ENCODE data around the gene OR9A4.

OR9A4 gene

DNA sequence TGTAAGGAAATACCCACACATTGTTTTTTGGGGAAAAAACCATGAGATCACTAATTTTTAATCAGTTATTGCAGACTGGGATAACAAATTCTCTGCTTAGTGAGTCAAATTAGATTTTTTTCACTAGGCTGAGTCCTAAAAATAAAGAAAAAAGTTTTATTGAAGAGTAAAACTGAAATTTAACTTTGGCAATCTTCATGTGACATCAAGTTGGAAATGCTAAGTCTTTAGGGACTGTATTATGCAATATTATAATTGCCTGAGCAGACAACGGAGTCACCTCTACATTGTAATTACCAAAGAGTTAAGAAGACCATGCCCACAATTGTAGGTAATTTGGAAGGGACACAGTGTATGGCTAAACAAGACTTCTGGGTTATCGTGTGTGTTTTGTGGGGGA, 32.8 kb downstream of the OR9A4 start:
- DNase-seq (ENCODE audit: low read depth) = no peak

DNA sequence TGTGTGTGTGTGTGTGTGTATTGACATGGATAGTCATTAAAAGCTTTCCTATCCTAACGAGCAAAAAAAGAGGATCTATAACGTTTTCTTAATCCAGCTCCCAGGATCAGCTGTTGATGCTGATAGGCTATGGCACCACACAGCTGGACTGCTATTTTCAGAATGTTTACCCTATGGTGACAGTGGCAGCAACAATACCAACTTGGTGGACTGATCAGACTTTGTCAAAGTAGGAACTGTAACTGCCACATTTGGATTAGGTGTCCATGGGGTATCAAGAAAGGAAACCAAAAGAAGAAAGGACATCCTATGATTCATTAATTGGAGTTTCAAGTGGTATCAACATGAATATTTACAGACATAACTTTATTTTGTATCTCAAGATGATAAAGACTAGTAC, 33.3 kb downstream of the OR9A4 start:
- DNase-seq (ENCODE audit: low read depth) = no peak

DNA sequence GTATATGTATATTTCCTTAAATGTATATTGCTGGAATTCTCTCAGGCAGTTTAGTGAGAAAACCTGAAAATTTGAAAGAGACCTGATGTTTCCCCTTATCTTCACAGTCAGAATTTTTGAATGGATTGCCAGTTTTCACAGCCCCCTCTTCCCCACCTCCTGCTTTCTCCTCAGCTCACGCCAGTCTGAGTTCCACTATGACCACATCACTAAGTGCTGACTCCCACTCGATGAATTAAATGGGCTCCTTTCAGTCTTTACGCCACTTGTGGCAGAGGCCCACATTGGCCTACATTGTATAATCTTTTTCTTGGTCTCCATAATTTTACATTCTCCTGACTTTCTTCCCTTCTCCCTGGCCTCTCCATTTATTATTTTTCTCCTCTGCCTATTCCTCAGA, 33.7 kb downstream of the OR9A4 start:
- DNase-seq (ENCODE audit: low read depth) = no peak

DNA sequence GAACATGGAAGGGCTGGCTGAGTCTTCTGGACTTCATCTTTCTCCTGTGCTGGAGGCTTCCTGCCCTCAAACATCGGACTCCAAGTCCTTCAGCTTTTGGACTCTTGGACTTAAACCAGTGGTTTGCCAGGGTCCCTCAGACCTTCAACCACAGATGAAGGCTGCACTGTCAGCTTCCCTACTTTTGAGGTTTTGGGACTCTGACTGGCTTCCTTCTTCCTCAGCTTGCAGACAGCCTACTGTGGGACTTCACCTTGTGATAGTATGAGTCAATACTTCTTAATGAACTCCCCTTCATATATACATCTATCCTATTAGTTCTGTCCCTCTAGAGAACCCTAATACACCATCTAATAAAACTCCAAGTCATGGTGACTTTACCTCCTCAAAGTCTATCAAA, 34.6 kb downstream of the OR9A4 start:
- DNase-seq (ENCODE audit: low read depth) = no peak

DNA sequence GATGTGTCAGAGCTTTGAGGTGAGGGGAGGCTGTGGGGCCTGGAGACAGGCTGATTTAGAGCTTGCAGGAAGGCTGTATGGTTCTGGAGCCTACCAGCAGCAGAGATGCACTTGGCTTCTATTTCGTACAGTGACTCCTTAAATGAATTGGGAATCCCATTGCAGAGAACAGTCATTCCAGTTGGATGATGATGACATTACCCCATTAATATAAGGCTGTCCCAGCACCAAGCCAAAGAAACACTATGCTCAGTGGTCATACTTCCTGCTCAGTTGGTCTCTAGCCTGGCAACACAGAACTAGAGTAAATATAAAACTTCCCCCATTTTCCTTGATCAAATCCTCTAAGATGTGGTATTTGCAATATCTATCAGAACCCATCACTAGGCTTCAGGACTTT, 36.3 kb downstream of the OR9A4 start:
- no peak for DNase-seq (ENCODE audit: low read depth)

DNA sequence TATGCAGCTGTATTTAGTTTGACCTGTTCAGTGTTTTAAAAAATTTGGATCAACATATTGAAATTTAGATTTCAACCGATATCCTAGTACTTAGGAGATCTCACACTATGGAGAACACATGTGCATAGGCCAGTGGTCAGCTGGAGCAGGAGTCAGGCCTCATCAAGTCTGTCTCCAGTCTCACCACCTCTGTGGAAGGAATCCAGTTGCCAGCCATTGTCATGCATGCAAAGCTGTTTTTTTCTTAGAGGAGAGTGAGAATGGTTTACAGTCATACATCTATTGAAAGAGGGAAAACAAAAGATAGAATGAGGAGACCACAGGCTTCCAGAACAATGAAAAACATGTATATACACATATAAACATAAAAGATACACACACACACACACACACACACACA, 38.1 kb downstream of the OR9A4 start:
- no peak for DNase-seq (ENCODE audit: low read depth)

DNA sequence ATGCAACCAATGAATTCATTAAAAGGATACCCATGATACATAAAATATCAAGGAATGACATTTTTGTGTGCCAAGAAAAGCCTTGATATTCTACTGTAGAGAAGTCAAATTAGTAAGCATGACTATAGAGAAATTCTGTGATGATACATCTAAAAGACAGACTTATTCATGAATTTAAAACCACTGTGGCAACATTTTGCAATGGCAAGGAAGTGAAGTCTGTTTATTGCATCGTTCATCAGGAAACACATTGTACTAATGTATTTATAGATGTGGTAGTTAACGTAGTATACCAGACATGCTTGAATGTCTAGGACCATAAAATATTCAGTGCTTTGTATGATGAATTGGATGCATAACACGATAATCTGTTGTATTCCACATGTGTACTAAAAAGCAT, 39.9 kb downstream of the OR9A4 start:
- DNase-seq (ENCODE audit: low read depth) = no peak

DNA sequence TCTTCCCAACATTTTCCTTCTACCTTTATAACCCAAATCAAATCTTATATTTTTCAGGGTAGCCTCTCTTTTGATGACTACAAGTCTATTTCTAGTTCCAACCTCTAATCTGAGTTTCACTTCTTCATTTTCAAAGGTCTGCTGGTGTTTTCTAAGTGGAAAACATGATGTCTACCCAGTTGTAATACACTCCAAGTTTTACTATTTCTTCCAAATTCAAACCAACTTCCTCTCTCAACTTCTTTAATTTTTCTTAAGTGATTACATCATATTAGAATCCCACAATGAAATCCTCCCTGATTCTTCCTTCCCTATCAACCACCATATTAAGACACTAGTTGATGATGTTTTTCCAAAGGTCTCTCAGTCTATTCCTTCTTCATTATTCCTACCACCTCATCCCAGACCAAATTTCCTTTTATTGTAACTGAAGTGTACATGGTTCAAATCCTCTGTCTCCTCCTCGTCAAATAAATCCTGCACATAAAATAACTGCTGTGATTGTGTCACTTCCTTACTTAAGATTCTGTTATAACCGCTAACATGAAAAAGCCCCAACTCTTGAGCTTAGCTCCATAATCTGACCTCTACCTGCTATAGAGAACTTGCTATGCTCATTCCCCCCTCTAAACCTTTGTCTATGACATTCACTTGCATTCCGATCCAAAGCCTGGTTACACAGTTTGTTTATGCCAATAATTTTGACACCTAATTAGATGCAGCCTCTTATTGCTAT, 44.7 kb downstream of the OR9A4 start:
- DNase-seq (ENCODE audit: low read depth) = no peak

All from stimulated activated CD8-positive, alpha-beta memory T cell treated with anti-CD3 and anti-CD28 coated beads, Interleukin-15, amount 100 ng/mL, for 24 hours (primary cell).